GM20000 (cell line): ENCODE data around the gene HTR3D.
"Not testable (repeated sequence)": the region's sequence is repeated elsewhere in the genome, so short reads cannot be mapped to it uniquely, and the experiment has no call there.

Experiments used
- DNase-seq: peaks from one replicate; pipeline ENCODE4 v3.0.0; 2012; ENCODE audit warnings: low spot score
- TF ChIP-seq, protein P1 (sequence below): IDR thresholded peaks from 2 replicates; pipeline ENCODE4 v1.5.1; 2012; ENCODE audit warnings: mild to moderate bottlenecking, control low read depth; ENCODE audit errors: extremely low read depth, missing control alignments

The HTR3D gene

DNA sequence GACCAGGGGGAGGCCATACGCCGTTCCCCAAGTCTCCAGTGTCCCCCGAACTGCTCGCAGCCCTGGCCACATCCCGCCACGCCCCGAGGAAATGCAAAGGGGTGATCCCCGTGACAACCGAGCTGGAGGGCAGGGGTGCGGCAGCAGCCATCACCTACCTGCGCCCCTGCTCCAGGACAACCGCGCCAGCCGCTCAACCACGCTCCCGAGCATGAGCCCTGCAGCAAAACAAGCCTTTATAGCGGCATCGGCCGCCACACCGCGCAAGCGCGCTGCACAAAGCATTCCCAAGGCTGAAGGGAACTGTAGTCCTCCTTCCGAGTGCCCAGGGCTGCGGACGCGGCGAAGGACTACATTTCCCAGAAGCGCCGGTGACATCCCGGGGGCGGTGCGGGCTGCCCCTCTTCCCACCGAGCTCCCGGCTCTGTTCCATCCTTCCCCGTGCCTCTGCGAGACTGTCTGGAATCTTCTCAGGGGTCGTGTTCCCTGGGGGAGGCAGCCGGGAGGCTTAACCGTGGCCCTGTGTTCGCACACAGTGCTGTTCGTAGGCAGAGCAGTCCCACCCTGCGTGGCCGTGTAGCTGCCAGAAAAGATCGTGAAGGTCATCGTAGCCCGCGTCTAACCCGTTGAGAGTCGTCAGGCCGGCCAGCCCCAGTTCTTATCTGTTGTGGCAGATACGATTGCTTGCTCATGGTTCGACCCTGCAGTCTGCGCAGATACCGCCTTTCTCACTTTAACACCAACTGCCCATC is 13.7 kb upstream of the HTR3D start, which contains the start of gene ABCC5:
Gene ABCC5, minus strand, starts transcription at position 213 of the 752 bp plus-strand sequence. CDS start 3,492 bp downstream, outside the sequence.
- TF ChIP-seq, protein P1, sequence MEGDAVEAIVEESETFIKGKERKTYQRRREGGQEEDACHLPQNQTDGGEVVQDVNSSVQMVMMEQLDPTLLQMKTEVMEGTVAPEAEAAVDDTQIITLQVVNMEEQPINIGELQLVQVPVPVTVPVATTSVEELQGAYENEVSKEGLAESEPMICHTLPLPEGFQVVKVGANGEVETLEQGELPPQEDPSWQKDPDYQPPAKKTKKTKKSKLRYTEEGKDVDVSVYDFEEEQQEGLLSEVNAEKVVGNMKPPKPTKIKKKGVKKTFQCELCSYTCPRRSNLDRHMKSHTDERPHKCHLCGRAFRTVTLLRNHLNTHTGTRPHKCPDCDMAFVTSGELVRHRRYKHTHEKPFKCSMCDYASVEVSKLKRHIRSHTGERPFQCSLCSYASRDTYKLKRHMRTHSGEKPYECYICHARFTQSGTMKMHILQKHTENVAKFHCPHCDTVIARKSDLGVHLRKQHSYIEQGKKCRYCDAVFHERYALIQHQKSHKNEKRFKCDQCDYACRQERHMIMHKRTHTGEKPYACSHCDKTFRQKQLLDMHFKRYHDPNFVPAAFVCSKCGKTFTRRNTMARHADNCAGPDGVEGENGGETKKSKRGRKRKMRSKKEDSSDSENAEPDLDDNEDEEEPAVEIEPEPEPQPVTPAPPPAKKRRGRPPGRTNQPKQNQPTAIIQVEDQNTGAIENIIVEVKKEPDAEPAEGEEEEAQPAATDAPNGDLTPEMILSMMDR, result no peak
- peak; percentile 95 for DNase-seq

DNA sequence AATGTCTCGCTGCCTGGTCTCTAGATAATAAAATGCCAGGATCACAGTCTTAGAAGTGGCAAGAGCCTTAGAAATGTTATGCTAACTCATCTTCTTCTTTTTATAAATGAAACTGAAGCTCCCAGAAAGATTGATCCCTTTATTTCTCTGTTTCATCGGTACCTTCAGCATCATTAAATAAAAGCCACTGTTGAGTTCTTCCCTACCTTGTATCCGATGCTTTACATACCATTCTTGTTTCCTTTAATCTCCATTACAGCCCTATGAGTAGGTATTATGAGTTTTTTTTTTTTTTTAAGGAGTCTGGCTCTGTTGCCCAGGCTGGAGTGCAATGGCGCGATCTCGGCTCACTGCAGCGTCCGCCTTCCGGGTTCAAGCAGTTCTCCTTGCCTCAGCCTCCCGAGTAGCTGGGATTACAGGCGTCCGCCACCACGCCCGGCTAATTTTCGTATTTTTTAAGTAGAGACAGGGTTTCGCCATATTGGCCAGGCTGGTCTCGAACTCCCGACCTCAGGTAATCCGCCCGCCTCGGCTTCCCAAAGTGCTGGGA is 13.0 kb upstream of the HTR3D start:
- TF ChIP-seq, protein P1, result no peak
- no peak for DNase-seq

DNA sequence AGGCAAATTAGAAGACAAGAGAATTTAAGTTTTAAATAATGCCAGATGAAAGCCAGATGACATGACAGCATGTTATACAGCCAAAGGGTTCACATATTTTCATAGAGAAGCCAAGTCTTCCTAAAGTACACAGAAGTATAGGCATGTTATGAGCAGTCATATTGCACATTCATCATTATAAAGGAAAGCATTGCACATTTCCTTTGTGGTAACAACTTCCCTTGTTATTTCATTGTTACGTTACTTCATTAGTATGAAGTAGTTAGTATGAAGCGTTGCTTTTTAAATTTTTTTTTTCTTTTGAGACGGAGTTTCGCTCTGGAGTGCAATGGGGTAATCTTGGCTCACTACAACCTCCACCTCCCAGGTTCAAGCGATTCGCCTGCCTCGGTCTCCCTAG is 9.2 kb upstream of the HTR3D start:
- TF ChIP-seq, protein P1, result no peak
- DNase-seq, result no peak

DNA sequence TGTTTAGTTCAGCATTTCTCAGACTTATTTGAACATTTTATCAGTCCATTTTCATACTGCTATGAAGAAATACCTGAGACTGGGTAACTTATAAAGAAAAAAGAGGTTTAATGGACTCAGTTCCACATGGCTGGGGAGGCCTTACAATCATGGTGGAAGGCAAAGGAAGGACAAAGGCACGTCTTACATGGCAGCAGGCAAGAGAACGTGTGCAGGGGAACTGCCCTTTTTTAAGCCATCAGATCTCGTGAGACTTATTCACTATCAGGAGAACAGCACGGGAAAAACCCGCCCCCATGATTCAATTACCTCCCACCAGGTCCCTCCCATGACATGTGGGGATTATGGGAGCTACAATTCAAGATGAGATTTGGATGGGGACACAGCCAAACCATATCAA is 6.3 kb upstream of the HTR3D start:
- DNase-seq, result not testable (repeated sequence)

DNA sequence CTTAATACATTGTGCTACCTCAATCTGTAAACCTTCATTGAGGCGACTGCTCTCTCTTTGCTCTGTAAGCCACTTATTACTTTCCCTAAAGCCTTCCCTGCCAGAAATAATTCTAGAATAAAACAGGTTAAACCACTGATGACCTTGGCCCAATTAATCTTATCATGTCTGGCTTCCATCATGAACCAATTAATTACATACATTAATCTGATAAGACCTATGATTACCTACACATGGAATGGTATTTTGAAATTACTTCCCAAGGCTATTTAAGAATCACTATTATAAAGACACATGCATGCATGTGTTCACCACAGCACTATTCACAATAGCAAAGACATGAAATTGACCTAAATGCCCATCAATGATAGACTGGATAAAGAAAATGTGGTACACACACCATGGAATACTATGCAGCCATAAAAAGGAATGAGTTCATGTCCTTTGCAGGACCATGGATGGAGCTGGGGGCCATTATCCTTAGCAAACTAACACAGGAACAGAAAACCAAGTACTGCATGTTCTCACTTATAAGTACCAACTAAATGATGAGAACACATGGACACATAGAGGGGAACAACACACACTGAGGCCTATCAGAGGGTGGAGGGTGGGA is 3.2 kb upstream of the HTR3D start:
- DNase-seq, result not testable (repeated sequence)

DNA sequence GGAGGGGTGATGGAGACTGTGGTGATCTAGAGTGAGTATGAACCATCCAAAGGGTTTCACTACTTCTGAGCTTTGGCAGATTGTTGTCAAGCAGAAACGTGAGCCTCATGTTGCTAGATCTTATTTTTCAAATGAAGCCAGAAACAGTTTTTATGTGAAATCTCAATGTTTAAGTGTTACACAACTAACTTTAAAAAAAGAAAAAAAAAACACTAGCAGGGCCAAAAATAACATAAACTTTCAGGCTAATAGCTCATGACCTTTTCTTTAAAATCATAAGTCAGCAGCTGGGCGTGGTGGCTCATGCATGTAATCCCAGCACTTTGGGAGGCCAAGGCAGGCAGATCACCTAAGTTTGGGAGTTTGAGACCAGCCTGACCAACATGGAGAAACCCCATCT is 2.1 kb upstream of the HTR3D start:
- TF ChIP-seq, protein P1, result no peak
- DNase-seq, result no peak

DNA sequence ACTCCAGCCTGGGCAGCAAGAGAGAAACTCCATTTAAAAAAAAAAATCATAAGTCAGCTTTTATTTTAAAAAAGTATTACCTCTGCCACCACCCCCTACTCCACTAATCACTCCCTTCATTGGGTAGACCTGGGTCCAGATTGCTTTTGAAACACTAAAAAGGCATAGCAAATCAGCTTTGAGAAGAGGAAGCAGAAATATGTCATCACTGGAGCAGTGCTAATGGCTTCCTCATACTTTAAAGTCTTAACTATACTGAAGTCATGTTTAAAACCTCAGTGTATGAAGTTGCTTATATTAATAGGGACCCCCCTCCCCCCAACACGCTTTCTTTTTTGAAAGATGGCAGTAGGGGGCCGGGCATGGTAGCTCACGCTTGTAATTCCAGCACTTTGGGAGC is 1.0 kb upstream of the HTR3D start:
- DNase-seq, result no peak
- TF ChIP-seq, protein P1, result no peak

DNA sequence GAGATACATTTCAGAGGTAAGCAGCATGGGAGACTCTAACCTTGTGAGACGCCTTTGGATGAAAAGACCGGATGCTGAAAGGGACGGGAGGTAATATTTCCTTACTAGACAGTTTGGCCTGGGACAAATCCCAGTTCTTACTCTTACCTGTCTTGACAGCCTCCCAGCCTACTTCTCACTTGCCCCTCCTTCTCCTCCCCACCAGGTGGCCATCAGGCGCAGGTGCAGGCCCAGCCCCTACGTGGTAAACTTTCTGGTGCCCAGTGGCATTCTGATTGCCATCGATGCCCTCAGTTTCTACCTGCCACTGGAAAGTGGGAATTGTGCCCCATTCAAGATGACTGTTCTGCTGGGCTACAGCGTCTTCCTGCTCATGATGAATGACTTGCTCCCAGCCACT is 6.3 kb downstream of the HTR3D start:
- TF ChIP-seq, protein P1, result no peak
- DNase-seq, result no peak

DNA sequence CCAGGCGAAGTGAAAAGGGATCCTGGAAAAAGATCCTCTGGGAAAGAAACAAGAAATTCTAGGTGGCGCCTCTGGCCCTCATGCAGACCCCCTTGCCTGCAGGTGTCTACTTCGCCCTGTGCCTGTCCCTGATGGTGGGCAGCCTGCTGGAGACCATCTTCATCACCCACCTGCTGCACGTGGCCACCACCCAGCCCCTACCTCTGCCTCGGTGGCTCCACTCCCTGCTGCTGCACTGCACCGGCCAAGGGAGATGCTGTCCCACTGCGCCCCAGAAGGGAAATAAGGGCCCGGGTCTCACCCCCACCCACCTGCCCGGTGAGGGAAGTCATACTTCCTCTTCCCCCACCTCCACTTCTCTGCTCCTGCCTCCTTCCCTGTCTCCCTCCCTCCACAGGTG is 6.8 kb downstream of the HTR3D start:
- not testable (repeated sequence) for DNase-seq
